ENCODE data around the gene RFFL. TPM values are rescaled to one million over a fixed set of nuclear protein-coding genes. Genes with fewer than 3 reads are reported as not detected.

RFFL gene
- total and polyA plus RNA-seq, 2 of the 4 experiments (the other 2 are of a cell fraction): 11.6 to 19.2 TPM

DNA sequence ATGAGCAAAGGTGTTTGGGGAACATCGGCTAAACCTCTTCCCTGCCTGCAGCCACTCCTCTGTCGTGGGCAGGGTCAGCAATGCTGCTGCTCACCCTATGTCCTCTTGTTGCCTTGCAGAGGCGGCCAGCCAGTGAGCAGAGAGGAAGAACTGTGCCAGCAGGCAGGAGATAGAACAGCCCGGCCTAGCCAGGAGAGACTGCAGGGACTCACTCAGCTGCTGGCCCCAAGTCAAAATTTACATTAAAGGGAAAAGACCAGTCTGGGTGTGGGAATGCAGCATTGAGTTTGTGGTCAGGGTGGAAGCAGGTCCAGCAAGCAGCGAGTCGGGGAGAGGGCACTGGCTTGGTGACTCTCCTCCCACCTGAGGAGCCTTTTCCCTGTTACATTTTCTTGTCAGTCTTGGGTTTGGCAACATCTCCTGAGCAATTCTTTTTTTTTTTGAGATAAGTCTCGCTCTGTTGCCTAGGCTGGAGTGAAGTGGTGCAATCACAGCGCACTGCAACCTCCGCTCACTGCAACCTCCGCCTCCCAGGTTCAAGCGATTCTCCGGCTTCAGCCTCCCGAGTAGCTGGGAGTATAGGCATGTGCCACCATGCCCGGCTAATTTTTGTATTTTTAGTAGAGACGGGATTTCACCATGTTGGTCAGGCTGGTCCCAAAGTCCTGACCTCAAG is 60.5 kb downstream of the RFFL start:
- POLR2A ChIA-PET (ENCODE audit: unreplicated experiment): no interaction called here

More for the DNA sequence above, 60.5 kb downstream of the RFFL start:
- Histone ChIP-seq H2AK9ac (replicated peaks; ENCODE audit: low read depth, low read length, poor library complexity) (peak overlapping the region; percentile 22), H3K4me1 (ENCODE audit: control insufficient read depth, insufficient read depth, low read length) (peaks cover 10% of the 10 kb centered on the region), H3K18ac (ENCODE audit: low read depth, low read length) (no peak overlapping the region), H3K36me3 (ENCODE audit: control insufficient read depth, insufficient read depth, low read length) (peaks cover 46% of the 10 kb centered on the region), H3K23ac (ENCODE audit: low read depth, low read length) (no peak overlapping the region), H2BK15ac (ENCODE audit: low read depth, low read length) (no peak overlapping the region), H3K9ac (ENCODE audit: low read depth, low read length) (no peak overlapping the region), H2AFZ (replicated peaks; ENCODE audit: low read length, poor library complexity) (peak overlapping the region; percentile 15), H3K9me3 (ENCODE audit: control insufficient read depth, insufficient read depth, low read length) (no peaks in the 10 kb centered on the region), H3K4ac (ENCODE audit: low read depth, low read length) (peak overlapping the region; percentile 36), H3K14ac (replicated peaks; ENCODE audit: low read depth, low read length) (no peak overlapping the region), H4K5ac (ENCODE audit: low read depth, low read length) (no peak overlapping the region), H2BK5ac (ENCODE audit: low read depth, low read length, poor library complexity, severe bottlenecking) (no peak overlapping the region), H3K27ac (ENCODE audit: insufficient read depth, low read length) (no peak overlapping the region; the same call in 1 of the 2 replicates), H3K56ac (ENCODE audit: extremely low read depth, insufficient read depth, low read length) (no peak overlapping the region), H4K8ac (ENCODE audit: low read depth in 2 of 2, low read length in 2 of 2) (no peak overlapping the region), H3K27me3 (ENCODE audit: control insufficient read depth, insufficient read depth, low read length) (no peaks in the 10 kb centered on the region), H2BK120ac (ENCODE audit: low read depth, low read length) (no peak overlapping the region), H3K4me2 (ENCODE audit: low read depth, low read length) (no peak overlapping the region), H3K9me1 (ENCODE audit: insufficient read depth, low read length) (peaks cover 8% of the 10 kb centered on the region), H2AK5ac (ENCODE audit: low read depth, low read length) (0 out of 2 replicates have a peak overlapping the region, but pooled peaks have one; percentile 36), H4K20me1 (ENCODE audit: insufficient read depth, low read length) (no peaks in the 10 kb centered on the region), H3K4me3 (ENCODE audit: insufficient read depth, low read depth, low read length) (no peak overlapping the region), H2BK20ac (ENCODE audit: low read depth, low read length) (no peak overlapping the region), H4K91ac (ENCODE audit: insufficient read depth, low read depth, low read length) (no peak overlapping the region; the same call in 1 of the 2 replicates), H3K79me1 (ENCODE audit: low read depth in 1 of 2, low read length in 2 of 2) (peaks cover 0 to 19% of the 10 kb centered on the region in 2 experiments; a peak in 2 of 4 replicates)
- intact Hi-C loops (cut with micrococcal nuclease) (no loop called here), in situ Hi-C loops (cut with MboI; ENCODE audit: low sequenced_read_pairs) (no loop called here), dilution Hi-C loops (cut with HindIII; ENCODE audit: low sequenced_read_pairs, unreplicated experiment) (no loop called here)
- no TSS peak for BruUV-seq (replicated peaks)
- TF ChIP-seq RFX5 (IDR thresholded peaks at IDR 0.05; ENCODE audit: low read depth, low read length) (no peak), CHD1 (IDR thresholded peaks at IDR 0.05; ENCODE audit: low read depth, low read length) (no peak), MXI1 (IDR thresholded peaks at IDR 0.05; ENCODE audit: borderline replicate concordance, low read depth, low read length) (no peak), RCOR1 (IDR thresholded peaks at IDR 0.05; ENCODE audit: insufficient replicate concordance, low read length) (no peak), CEBPB (IDR thresholded peaks at IDR 0.05; ENCODE audit: low read depth, low read length) (no peak)
- 74% methylated on average over 4 of the region's 15 CpGs; no CpG with 5 or more reads in 1 of the 2 experiments for WGBS, 2 experiments (ENCODE audit: extremely low coverage in 2 of 2, insufficient read length in 1 of 2)
- CTCF ChIA-PET: interaction anchor here (0.6 kb wide), 1 partner anchor 10 kb away, joined by 4 read pairs; no protein-coding TSS in a partner anchor
- DNase-seq (peak; percentile 76), ATAC-seq (ENCODE audit: low read depth) (peak; percentile 65)
